OCI-LY3 (cell line): ENCODE results near the gene LPP.

Source experiments
- EZH2phosphoT487 ChIP-seq: fragments of 200-600 bp; shearing (Covaris generic); IDR thresholded peaks from 2 replicates; pipeline ENCODE4 v1.6.1; 2018; ENCODE audit warnings: antibody characterized with exemption, mixed run types, low read depth
- TF ChIP-seq, protein P1 (sequence below): fragments of 200-600, 300-600 bp; sonication (generic); IDR thresholded peaks from 2 replicates; pipeline ENCODE4 v1.5.1; 2014; ENCODE audit warnings: antibody characterized with exemption, low read length, low read depth

DNA sequence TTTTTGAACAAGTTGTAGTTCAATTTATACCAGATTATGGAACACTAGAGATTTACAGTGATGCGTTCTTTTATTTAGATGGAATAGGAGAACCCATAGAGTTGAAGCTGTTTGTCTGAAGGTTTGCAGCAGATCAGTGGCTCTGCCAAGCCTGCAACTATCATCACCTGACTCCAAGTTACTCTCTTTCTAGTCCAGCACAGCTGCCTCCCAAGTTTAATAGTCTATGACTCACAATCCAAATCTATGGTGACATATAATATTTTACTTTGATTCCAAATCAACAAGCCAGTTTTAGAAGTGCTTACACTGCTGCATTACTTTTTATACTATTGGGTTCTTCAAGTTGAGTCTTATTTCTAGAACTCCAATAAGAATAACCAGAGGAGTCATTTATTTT, 400.4 kb downstream of the LPP start:
- TF ChIP-seq, protein P1, sequence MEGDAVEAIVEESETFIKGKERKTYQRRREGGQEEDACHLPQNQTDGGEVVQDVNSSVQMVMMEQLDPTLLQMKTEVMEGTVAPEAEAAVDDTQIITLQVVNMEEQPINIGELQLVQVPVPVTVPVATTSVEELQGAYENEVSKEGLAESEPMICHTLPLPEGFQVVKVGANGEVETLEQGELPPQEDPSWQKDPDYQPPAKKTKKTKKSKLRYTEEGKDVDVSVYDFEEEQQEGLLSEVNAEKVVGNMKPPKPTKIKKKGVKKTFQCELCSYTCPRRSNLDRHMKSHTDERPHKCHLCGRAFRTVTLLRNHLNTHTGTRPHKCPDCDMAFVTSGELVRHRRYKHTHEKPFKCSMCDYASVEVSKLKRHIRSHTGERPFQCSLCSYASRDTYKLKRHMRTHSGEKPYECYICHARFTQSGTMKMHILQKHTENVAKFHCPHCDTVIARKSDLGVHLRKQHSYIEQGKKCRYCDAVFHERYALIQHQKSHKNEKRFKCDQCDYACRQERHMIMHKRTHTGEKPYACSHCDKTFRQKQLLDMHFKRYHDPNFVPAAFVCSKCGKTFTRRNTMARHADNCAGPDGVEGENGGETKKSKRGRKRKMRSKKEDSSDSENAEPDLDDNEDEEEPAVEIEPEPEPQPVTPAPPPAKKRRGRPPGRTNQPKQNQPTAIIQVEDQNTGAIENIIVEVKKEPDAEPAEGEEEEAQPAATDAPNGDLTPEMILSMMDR, result no peak
- no peak for TF ChIP-seq EZH2phosphoT487
